GM19025 (cell line): ENCODE data around the gene PDZD11.
"Not testable (repeated sequence)": the region's sequence is repeated elsewhere in the genome, so short reads cannot be mapped to it uniquely, and the experiment has no call there.

Experiments used
- ATAC-seq: cut with Tn5 transposase; IDR thresholded peaks from one replicate; pipeline ENCODE4 v1.9.1; 2021; ENCODE audit warnings: mild to moderate bottlenecking, low read depth, moderate library complexity; ENCODE audit not compliant: unreplicated experiment

The PDZD11 gene

GRCh38 chrX:70257423-70258288, 32.1 kb downstream of the PDZD11 start:
- ATAC-seq, result no peak

GRCh38 chrX:70255452-70255851, 34.3 kb downstream of the PDZD11 start:
- ATAC-seq, result no peak

- no peak for ATAC-seq
Observed at GRCh38 chrX:70254909-70255308, 34.8 kb downstream of the PDZD11 start.

GRCh38 chrX:70254063-70254400, 35.7 kb downstream of the PDZD11 start:
- no peak for ATAC-seq

- ATAC-seq, result no peak
Observed at GRCh38 chrX:70253377-70254062, 36.2 kb downstream of the PDZD11 start.

- ATAC-seq, result no peak
Observed at GRCh38 chrX:70252491-70252890, 37.2 kb downstream of the PDZD11 start.

- ATAC-seq, result no peak
Observed at GRCh38 chrX:70247252-70247651, 42.5 kb downstream of the PDZD11 start.

- no peak for ATAC-seq
Observed at GRCh38 chrX:70244881-70245280, 44.8 kb downstream of the PDZD11 start.

- not testable (repeated sequence) for ATAC-seq
Observed at GRCh38 chrX:70243601-70244000, 46.1 kb downstream of the PDZD11 start.

- ATAC-seq, result no peak
Observed at GRCh38 chrX:70241501-70241900, 48.2 kb downstream of the PDZD11 start.

GRCh38 chrX:70240751-70241150, 49.0 kb downstream of the PDZD11 start:
- no peak for ATAC-seq
